GM18951 (cell line): ENCODE results near the gene EPHB1.
"Not testable (repeated sequence)": the region's sequence is repeated elsewhere in the genome, so short reads cannot be mapped to it uniquely, and the experiment has no call there.

ENCODE experiments used
- POLR2A ChIP-seq: IDR thresholded peaks from 4 replicates; pipeline ENCODE4 v1.6.1; 2011; ENCODE audit warnings: mild to moderate bottlenecking; ENCODE audit not compliant: insufficient read length, insufficient read depth; ENCODE audit errors: extremely low read depth
- in situ Hi-C: fragments of 300-500 bp; cut with MboI; formaldehyde crosslinking; loops from one replicate; pipeline ENCODE4 v1.12.0; 2022; ENCODE audit warnings: low sequenced_read_pairs, mixed read lengths, inconsistent platforms; ENCODE audit not compliant: unreplicated experiment

EPHB1 gene

DNA sequence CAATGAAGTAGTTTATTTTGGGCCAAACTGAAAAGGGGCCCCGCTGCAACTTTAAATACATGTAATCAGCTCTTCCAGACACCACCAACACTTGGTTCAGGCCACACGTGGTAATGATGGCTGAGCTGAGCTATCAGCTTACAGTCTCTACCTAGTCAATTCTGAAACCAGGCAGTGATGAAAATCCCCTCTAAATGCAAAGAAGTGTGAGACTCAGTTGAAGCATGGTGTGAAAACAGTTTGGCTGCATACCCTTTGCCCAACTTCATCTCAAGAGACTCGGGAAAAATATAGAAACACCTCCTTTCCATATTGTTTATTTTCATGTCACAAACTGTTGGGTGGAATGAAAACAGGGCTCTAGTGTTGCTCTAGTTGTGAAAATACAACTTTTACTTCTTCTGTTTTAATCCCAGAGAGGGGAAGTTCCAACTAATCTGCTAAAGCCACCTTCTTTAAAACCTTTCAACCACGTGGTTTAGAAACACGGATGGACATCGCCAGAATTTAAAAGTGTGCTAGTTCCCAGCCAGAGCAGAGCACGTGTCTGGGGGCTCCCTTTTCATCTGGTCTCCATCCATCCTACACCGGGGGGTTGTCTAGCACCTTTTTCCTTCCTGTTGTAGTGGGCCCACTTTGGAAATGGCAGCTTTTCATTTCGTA is 229.1 kb downstream of the EPHB1 start:
- no peak for TF ChIP-seq POLR2A

DNA sequence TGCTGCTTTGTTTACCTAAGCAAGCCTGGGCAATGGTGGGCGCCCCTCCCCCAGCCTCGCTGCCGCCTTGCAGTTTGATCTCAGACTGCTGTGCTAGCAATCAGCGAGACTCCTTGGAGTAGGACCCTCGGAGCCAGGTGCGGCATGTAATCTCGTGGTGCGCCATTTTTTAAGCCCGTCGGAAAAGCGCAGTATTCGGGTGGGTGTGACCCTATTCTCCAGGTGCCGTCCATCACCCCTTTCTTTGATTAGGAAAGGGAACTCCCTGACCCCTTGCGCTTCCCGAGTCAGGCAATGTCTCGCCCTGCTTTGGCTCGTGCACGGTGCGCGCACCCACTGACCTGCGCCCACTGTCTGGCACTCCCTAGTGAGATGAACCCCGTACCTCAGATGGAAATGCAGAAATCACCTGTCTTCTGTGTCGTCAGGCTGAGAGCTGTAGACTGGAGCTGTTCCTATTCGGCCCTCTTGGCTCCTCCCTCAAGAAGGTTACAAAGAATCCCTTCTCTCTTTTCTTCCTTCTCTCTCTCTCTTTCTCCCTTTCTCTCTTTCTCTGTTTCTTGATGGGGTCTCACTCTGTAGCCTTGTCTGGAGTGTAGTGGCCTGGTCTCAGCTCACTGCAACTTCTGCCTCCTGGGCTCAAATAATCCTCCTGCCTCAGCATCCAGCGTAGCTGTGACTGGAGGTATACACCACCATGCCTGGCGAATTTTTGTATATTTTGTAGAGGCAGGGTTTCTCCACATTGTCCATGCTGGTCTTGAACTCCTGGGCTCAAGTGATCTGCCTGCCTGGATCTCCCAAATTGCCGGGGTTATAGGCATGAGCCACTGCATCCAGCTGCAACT is 235.9 kb downstream of the EPHB1 start:
- in situ Hi-C loops = not testable (repeated sequence)

More for the DNA sequence above, 229.1 kb downstream of the EPHB1 start:
- in situ Hi-C loops = no loop called here

DNA sequence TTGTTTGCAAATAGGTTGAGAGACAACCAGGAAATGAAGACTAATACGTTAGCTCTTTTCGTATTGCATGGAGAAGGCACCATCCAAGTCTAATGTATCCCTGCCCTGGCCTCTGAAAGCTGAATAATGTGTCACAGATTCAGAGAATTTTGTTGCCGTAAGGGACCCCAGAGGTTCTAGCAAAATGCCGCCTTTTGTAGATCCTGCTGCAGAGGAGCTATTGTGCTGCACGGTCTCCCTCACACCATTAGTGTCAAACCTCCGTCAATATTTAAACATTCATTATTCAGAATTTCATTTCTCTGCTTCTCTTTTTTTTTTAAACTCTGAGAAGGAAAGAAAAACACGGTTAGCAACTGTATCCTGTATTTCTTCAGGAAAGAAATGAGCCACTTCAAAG is 238.7 kb downstream of the EPHB1 start:
- TF ChIP-seq POLR2A = no peak
- in situ Hi-C loops = no loop called here

DNA sequence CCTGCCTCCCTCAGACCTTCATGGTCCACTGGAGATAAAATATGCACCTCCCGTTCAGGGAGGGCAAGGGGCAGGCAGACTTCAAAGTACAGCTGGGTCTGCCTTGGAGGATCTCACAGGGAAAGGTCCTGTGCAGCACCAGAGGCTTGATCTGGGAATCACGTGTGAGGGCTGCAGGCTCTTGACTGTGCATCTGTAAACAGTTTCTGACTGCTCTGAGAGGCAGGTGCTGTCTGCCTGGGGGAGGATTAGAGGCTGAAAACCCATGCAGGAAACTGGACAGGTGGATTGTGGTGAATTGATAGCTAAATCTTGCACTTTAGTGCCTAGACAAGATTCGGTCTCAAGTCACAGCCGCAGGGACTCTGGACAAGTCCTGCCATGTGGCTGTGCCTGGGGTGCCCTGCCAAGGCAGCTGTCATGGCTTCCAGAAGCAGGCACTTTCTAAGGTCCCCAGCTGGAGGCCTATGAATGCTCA is 239.3 kb downstream of the EPHB1 start:
- in situ Hi-C loops = no loop called here
- TF ChIP-seq POLR2A = no peak

DNA sequence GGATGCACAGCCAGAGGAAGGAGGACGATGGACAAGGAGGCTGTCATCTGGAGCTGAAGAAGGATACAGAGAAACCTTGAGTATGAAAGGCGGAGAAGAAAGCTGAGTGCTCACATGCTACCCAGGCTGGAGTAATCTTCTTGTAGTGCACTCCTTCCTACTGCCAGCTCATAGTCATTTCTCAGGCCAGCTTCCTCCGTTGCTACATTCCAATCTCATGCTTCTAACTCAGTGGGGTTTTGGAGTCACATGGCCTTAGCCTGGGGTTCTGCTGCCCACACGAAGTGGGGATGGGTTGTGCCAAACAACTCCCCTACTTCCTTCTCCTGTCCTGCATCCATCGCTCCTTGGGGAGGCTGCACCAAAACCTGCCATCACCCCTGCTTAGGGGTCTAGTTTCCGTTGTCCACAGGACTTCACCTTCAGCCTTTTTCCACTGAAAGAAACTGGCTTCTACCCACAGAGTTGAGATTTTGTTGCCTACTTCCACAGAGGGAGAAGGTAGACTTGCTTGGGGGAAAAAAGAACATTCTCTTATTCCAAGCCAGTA is 239.9 kb downstream of the EPHB1 start:
- TF ChIP-seq POLR2A = no peak
- in situ Hi-C loops = no loop called here

- in situ Hi-C loops = no loop called here
Observed at GRCh38 chr3:135038186-135038585, 243.1 kb downstream of the EPHB1 start.

GRCh38 chr3:135039536-135039935 is 244.5 kb downstream of the EPHB1 start:
- in situ Hi-C loops = not testable (repeated sequence)

More at GRCh38 chr3:135038186-135038585, 243.1 kb downstream of the EPHB1 start:
- TF ChIP-seq POLR2A = no peak

GRCh38 chr3:135040321-135041240 is 245.5 kb downstream of the EPHB1 start:
- in situ Hi-C loops = no loop called here

DNA sequence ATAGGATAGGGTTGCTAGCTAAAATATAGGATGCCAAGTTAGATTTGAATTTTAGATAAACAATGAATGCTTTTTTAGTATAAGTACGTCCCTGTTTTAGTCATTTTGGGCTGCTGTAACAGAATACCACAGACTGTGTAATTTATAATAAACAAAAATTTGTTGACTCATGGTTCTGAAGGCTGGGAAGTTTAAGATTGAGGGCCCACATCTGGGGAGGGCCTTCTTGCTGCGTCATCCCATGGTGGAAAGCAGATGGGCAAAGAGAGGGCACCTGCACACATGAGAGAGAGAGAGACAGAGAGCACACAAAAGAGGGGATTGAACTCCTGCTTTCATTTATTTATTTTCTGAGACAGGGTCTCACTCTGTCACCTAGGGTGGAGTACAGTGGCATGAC is 246.5 kb downstream of the EPHB1 start:
- no peak for TF ChIP-seq POLR2A
- in situ Hi-C loops = no loop called here

More at GRCh38 chr3:135040321-135041240, 245.5 kb downstream of the EPHB1 start:
- TF ChIP-seq POLR2A = no peak

GRCh38 chr3:135047061-135047460 is 252.0 kb downstream of the EPHB1 start:
- TF ChIP-seq POLR2A = no peak
- in situ Hi-C loops = no loop called here

- TF ChIP-seq POLR2A = no peak
- in situ Hi-C loops = no loop called here
Observed at GRCh38 chr3:135050536-135050935, 255.5 kb downstream of the EPHB1 start.

- TF ChIP-seq POLR2A = no peak
- in situ Hi-C loops = no loop called here
Observed at GRCh38 chr3:135051409-135051973, 256.4 kb downstream of the EPHB1 start.

- no peak for TF ChIP-seq POLR2A
- in situ Hi-C loops = no loop called here
Observed at GRCh38 chr3:135055449-135055848, 260.4 kb downstream of the EPHB1 start.
